WTC11 (cell line): ENCODE measurements around the gene AMBRA1. TPM values are rescaled to one million over a fixed set of nuclear protein-coding genes. Genes with fewer than 3 reads are reported as not detected.

Source experiments
- ATAC-seq: fragments of 200-7000 bp; cut with Tn5 transposase; 2 replicates; pipeline ENCODE4 v1.10.0; 2021; ENCODE audit warnings: mild to moderate bottlenecking, moderate library complexity
- CTCF ChIA-PET: fragments of 300-600 bp; sonication (Branson Sonifier 250); formaldehyde crosslinking; loops from one replicate; lab custom pipeline; 2021; ENCODE audit warnings: antibody characterized with exemption; lab: Charles Lee
- POLR2A ChIA-PET: fragments of 350-600 bp; sonication (Branson Sonifier 250); formaldehyde crosslinking; loops from one replicate; lab custom pipeline; 2021; ENCODE audit warnings: antibody characterized with exemption; lab: Charles Lee
- DNase-seq: peaks from one replicate; pipeline ENCODE4 v3.0.0; 2021; ENCODE audit warnings: low spot score
- H3K27ac Mint-ChIP-seq: 2 replicates; pipeline ENCODE4 v1.8.0; 2021; ENCODE audit warnings: mixed read lengths
- H3K27me3 Mint-ChIP-seq: 2 replicates; pipeline ENCODE4 v1.8.0; 2021; ENCODE audit warnings: low read depth, mild to moderate bottlenecking, moderate library complexity, mixed read lengths
- H3K36me3 Mint-ChIP-seq: 2 replicates; pipeline ENCODE4 v1.8.0; 2021; ENCODE audit warnings: mixed read lengths
- H3K4me1 Mint-ChIP-seq: 2 replicates; pipeline ENCODE4 v1.8.0; 2022; ENCODE audit warnings: mixed read lengths
- H3K4me3 Mint-ChIP-seq: 2 replicates; pipeline ENCODE4 v1.8.0; 2021; ENCODE audit warnings: mild to moderate bottlenecking, moderate library complexity, mixed read lengths
- H3K9me3 Mint-ChIP-seq: 2 replicates; pipeline ENCODE4 v1.8.0; 2021; ENCODE audit warnings: mixed read lengths
- ATF1 ChIP-seq: sonication (generic); formaldehyde crosslinking; IDR thresholded peaks from 2 replicates; pipeline ENCODE4 v1.8.1; 2023; ENCODE audit warnings: mild to moderate bottlenecking, moderate library complexity, missing genetic modification reagents
- FOXK1 ChIP-seq: sonication (generic); formaldehyde crosslinking; IDR thresholded peaks from 2 replicates; pipeline ENCODE4 v1.8.0; 2022; ENCODE audit warnings: mild to moderate bottlenecking, moderate library complexity, missing genetic modification reagents
- FOXP1 ChIP-seq: sonication (generic); formaldehyde crosslinking; IDR thresholded peaks from 2 replicates; pipeline ENCODE4 v1.8.0; 2022; ENCODE audit warnings: missing genetic modification reagents, mild to moderate bottlenecking, moderate library complexity, borderline replicate concordance
- FOXP4 ChIP-seq: sonication (generic); formaldehyde crosslinking; IDR thresholded peaks from 2 replicates; pipeline ENCODE4 v1.8.0; 2022; ENCODE audit warnings: mild to moderate bottlenecking, missing genetic modification reagents
- GABPB1 ChIP-seq: sonication (generic); formaldehyde crosslinking; IDR thresholded peaks from 2 replicates; pipeline ENCODE4 v1.8.1; 2023; ENCODE audit warnings: mild to moderate bottlenecking, missing genetic modification reagents
- IRF1 ChIP-seq: sonication (generic); formaldehyde crosslinking; IDR thresholded peaks from 2 replicates; pipeline ENCODE4 v1.8.0; 2023; ENCODE audit warnings: missing genetic modification reagents
- MLX ChIP-seq: sonication (generic); formaldehyde crosslinking; IDR thresholded peaks from 2 replicates; pipeline ENCODE4 v1.8.1; 2023; ENCODE audit warnings: mild to moderate bottlenecking, missing genetic modification reagents, moderate library complexity
- MYBL2 ChIP-seq: sonication (generic); formaldehyde crosslinking; IDR thresholded peaks from 2 replicates; pipeline ENCODE4 v1.8.1; 2023; ENCODE audit warnings: mild to moderate bottlenecking, moderate library complexity, missing genetic modification reagents
- NFE2L1 ChIP-seq: sonication (generic); formaldehyde crosslinking; IDR thresholded peaks from 2 replicates; pipeline ENCODE4 v1.8.1; 2023; ENCODE audit warnings: missing genetic modification reagents
- SP1 ChIP-seq: sonication (generic); formaldehyde crosslinking; conservative IDR thresholded peaks from 2 replicates; pipeline ENCODE4 v1.8.1; 2022; ENCODE audit warnings: missing genetic modification reagents
- STAT6 ChIP-seq: sonication (generic); formaldehyde crosslinking; conservative IDR thresholded peaks from 2 replicates; pipeline ENCODE4 v1.8.1; 2023; ENCODE audit warnings: mild to moderate bottlenecking, low read depth, missing genetic modification reagents, moderate library complexity
- TP53 ChIP-seq: sonication (generic); formaldehyde crosslinking; IDR thresholded peaks from 2 replicates; pipeline ENCODE4 v1.8.1; 2023; ENCODE audit warnings: mild to moderate bottlenecking, missing genetic modification reagents
- ZBTB21 ChIP-seq: sonication (generic); formaldehyde crosslinking; IDR thresholded peaks from 2 replicates; pipeline ENCODE4 v1.8.1; 2023; ENCODE audit warnings: mild to moderate bottlenecking, missing genetic modification reagents, borderline replicate concordance
- ZNF317 ChIP-seq: sonication (generic); formaldehyde crosslinking; IDR thresholded peaks from 2 replicates; pipeline ENCODE4 v1.8.1; 2023; ENCODE audit warnings: low read depth, mild to moderate bottlenecking, moderate library complexity, missing genetic modification reagents, borderline replicate concordance
- ZNF416 ChIP-seq: fragments of 250-450 bp; sonication (Bioruptor Pico); IDR thresholded peaks from 2 replicates; pipeline ENCODE4 v1.9.0; 2021; ENCODE audit warnings: mild to moderate bottlenecking, inconsistent platforms
- ZNF671 ChIP-seq: fragments of 250-450 bp; sonication (Bioruptor Pico); IDR thresholded peaks from 2 replicates; pipeline ENCODE4 v1.8.0; 2021; ENCODE audit warnings: mild to moderate bottlenecking
- total RNA-seq: library from RNA; stranded (reverse); gene quantifications from 3 replicates; pipeline ENCODE4 v1.2.3, GENCODE V29; 2021
- TF ChIP-seq, protein P1 (sequence below): sonication (generic); formaldehyde crosslinking; IDR thresholded peaks from 2 replicates; pipeline ENCODE4 v1.8.0; 2023; ENCODE audit warnings: missing genetic modification reagents, mild to moderate bottlenecking, borderline replicate concordance
- TF ChIP-seq, protein P2 (sequence below): fragments of 250-450 bp; sonication (Bioruptor Pico); conservative IDR thresholded peaks from 2 replicates; pipeline ENCODE4 v1.9.0; 2021; ENCODE audit warnings: mild to moderate bottlenecking

AMBRA1 gene
- total RNA-seq, 1 experiment from 2014 or later = 35.0 TPM

- TF ChIP-seq, protein P1, sequence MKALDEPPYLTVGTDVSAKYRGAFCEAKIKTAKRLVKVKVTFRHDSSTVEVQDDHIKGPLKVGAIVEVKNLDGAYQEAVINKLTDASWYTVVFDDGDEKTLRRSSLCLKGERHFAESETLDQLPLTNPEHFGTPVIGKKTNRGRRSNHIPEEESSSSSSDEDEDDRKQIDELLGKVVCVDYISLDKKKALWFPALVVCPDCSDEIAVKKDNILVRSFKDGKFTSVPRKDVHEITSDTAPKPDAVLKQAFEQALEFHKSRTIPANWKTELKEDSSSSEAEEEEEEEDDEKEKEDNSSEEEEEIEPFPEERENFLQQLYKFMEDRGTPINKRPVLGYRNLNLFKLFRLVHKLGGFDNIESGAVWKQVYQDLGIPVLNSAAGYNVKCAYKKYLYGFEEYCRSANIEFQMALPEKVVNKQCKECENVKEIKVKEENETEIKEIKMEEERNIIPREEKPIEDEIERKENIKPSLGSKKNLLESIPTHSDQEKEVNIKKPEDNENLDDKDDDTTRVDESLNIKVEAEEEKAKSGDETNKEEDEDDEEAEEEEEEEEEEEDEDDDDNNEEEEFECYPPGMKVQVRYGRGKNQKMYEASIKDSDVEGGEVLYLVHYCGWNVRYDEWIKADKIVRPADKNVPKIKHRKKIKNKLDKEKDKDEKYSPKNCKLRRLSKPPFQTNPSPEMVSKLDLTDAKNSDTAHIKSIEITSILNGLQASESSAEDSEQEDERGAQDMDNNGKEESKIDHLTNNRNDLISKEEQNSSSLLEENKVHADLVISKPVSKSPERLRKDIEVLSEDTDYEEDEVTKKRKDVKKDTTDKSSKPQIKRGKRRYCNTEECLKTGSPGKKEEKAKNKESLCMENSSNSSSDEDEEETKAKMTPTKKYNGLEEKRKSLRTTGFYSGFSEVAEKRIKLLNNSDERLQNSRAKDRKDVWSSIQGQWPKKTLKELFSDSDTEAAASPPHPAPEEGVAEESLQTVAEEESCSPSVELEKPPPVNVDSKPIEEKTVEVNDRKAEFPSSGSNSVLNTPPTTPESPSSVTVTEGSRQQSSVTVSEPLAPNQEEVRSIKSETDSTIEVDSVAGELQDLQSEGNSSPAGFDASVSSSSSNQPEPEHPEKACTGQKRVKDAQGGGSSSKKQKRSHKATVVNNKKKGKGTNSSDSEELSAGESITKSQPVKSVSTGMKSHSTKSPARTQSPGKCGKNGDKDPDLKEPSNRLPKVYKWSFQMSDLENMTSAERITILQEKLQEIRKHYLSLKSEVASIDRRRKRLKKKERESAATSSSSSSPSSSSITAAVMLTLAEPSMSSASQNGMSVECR (CRISPR knock-in tag) = 0 out of 2 replicates have a peak, but pooled peaks have one; percentile 27
- TF ChIP-seq ZBTB21 (no peak), ZNF671 (CRISPR knock-in tag) (no peak), FOXP1 (CRISPR knock-in tag) (0 out of 2 replicates have a peak, but pooled peaks have one; percentile 16), FOXK1 (peak; percentile 92), SP1 (CRISPR knock-in tag) (peak; percentile 96), ZNF317 (CRISPR knock-in tag) (no peak), MYBL2 (CRISPR knock-in tag) (peak; percentile 76; the same call in 1 of the 2 replicates), ATF1 (no peak), MLX (no peak)
- TF ChIP-seq, protein P2, sequence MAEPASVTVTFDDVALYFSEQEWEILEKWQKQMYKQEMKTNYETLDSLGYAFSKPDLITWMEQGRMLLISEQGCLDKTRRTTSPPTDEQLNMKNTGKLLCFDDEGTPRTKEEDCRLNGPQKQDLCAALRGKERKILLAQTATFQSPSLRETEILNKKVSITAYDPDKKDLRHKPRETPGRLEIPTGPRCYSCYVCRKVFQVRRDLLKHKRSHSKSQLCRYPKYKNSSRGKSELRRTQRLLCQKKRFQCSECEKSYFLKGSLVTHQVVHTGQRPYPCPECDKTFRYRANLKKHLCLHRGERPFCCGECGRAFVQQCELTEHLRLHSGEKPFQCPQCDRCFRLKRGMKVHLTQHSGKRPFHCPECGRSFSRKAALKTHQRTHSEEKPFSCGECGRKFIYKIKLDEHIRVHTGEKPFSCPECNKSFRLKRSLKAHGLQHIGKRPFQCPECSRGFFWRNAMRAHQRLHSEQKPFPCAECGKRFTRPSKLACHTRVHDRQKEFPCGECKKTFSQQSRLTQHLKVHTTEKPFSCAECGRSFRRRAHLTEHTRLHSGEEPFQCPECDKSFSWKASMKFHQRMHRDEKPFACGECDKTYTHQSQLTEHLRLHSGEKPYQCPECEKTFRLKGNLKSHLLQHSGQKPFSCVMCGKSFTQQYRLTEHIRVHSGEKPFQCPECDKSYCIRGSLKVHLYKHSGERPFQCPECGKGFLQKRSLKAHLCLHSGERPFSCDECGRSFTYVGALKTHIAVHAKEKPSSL (CRISPR knock-in tag) = no peak
Measured at GRCh38 chr11:46617134-46617971, 23.5 kb upstream of the AMBRA1 start, which contains the start of the genes ATG13 and HARBI1 (continued).

- H3K4me3 Mint-ChIP-seq = peak overlapping the region; percentile 93
- DNase-seq = no peak
- POLR2A ChIA-PET = interaction anchor here (0.6 kb wide), 1 partner anchor 268 kb away, joined by 6 read pairs; no protein-coding TSS in a partner anchor
- peaks cover 7% of the 10 kb centered on the region for H3K36me3 Mint-ChIP-seq
- ATAC-seq = peak; percentile 7; the same call in 1 of the 2 replicates
- H3K4me1 Mint-ChIP-seq = peaks cover 23% of the 10 kb centered on the region
- H3K9me3 Mint-ChIP-seq = no peaks in the 10 kb centered on the region
- H3K27me3 Mint-ChIP-seq = no peaks in the 10 kb centered on the region
- CTCF ChIA-PET = interaction anchor here (0.7 to 0.8 kb wide), 2 partner anchors 49 to 223 kb away, joined by 3 to 5 read pairs; no protein-coding TSS in a partner anchor
- peak overlapping the region; percentile 97 for H3K27ac Mint-ChIP-seq
- TF ChIP-seq TP53 (CRISPR knock-in tag) (no peak), GABPB1 (CRISPR knock-in tag) (0 out of 2 replicates have a peak, but pooled peaks have one; percentile 12)
Measured at GRCh38 chr11:46616551-46617133, 22.8 kb upstream of the AMBRA1 start.

GRCh38 chr11:46615756-46616155, 21.9 kb upstream of the AMBRA1 start:
- CTCF ChIA-PET = interaction anchor here (0.8 to 1.1 kb wide), 4 partner anchors 16 to 224 kb away, joined by 3 read pairs; no protein-coding TSS in a partner anchor
- Mint-ChIP-seq H3K9me3 (no peaks in the 10 kb centered on the region), H3K4me3 (peak overlapping the region; percentile 93), H3K27ac (no peak overlapping the region), H3K27me3 (no peaks in the 10 kb centered on the region), H3K36me3 (0 out of 2 replicates have a peak, but pooled peaks cover 3% of the 10 kb centered on the region), H3K4me1 (peaks cover 23% of the 10 kb centered on the region)
- no peak for ATAC-seq
- DNase-seq = no peak
- POLR2A ChIA-PET = no interaction called here
- TF ChIP-seq FOXP4 (CRISPR knock-in tag) (no peak), IRF1 (CRISPR knock-in tag) (no peak), ZNF416 (no peak), NFE2L1 (CRISPR knock-in tag) (no peak), ZBTB21 (no peak), STAT6 (CRISPR knock-in tag) (no peak)
